ENCODE measurements around the gene UBXN1. TPM values are rescaled to one million over a fixed set of nuclear protein-coding genes. Genes with fewer than 3 reads are reported as not detected.
A peak's percentile ranks its signal among the peaks of the same experiment; 100 is the strongest.

UBXN1 gene, protein sequence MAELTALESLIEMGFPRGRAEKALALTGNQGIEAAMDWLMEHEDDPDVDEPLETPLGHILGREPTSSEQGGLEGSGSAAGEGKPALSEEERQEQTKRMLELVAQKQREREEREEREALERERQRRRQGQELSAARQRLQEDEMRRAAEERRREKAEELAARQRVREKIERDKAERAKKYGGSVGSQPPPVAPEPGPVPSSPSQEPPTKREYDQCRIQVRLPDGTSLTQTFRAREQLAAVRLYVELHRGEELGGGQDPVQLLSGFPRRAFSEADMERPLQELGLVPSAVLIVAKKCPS
- total RNA-seq = 100 to 1,000 TPM; 140 to 205 (median 162) TPM

DNA sequence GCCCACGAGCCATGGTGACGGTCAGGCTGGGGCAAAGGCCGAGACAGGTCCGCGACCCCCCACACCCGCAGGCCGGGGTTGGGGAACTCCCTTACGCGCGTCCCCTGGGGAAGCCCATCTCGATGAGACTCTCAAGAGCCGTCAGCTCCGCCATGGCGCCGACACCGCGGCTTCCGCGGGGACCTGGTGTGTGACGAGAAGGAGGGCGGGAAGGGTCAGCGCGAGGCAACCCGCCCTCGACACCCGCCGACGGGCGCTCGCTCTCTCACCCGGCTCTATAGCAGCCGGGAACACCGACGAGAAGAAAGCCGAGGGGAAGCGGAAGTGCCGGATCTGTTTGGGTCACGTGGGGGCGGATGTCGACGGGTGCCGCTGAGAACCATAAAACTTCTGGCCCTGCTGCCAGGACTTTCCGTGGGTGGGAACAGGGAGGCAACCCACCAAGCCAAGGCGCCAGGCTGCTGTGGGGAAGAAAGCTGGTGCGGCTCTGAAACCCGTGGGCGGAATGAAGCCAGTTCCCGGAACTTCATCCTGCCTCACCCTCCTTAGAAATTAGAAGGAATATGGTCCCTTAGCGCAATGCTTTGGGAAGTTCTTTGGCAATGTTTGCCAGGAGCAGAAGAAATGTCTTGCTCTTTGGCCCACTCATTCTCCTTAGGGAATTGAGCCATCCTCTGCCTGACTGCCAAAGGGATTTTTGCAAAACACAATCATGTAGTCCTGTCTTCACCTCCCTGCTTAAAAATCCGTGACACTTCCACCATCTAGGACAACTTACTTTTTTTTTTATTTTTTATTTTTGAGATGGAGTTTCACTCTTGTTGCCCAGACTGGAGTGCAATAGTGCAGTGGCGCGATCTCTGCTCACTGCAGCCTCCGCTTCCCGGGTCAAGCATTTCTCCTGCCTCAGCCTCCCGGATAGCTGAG is at the start of gene UBXN1:
UBXN1 (minus strand) TSS at position 304 of the 927 bp plus-strand sequence; CDS start at position 154, 150 bp downstream.
- Histone ChIP-seq H3K9me3 (no peaks in the 10 kb centered on the region), H3K36me3 (peaks cover 0 to 40% (median 0%) of the 10 kb centered on the region in 3 donors), H3K27me3 (no peaks in the 10 kb centered on the region), H3K4me3 (peak within 1 kb of the TSS; percentile 78 to 97 (median 93)), H3K27ac (peak within 1 kb of the TSS; percentile 60 to 93 (median 90)), H3K4me1 (peaks cover 0 to 53% (median 15%) of the 10 kb centered on the region in 4 donors)
- peak in 1 of 2 donors; percentile 53 for TF ChIP-seq POLR2A (IDR thresholded peaks at IDR 0.05)
- TF ChIP-seq, protein P1, sequence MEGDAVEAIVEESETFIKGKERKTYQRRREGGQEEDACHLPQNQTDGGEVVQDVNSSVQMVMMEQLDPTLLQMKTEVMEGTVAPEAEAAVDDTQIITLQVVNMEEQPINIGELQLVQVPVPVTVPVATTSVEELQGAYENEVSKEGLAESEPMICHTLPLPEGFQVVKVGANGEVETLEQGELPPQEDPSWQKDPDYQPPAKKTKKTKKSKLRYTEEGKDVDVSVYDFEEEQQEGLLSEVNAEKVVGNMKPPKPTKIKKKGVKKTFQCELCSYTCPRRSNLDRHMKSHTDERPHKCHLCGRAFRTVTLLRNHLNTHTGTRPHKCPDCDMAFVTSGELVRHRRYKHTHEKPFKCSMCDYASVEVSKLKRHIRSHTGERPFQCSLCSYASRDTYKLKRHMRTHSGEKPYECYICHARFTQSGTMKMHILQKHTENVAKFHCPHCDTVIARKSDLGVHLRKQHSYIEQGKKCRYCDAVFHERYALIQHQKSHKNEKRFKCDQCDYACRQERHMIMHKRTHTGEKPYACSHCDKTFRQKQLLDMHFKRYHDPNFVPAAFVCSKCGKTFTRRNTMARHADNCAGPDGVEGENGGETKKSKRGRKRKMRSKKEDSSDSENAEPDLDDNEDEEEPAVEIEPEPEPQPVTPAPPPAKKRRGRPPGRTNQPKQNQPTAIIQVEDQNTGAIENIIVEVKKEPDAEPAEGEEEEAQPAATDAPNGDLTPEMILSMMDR (IDR thresholded peaks at IDR 0.05) = peak in 1 of 5 experiments; percentile 38
- peak; percentile 67 to 95 for TF ChIP-seq EP300 (IDR thresholded peaks at IDR 0.05)
- 8 to 9% methylated on average over 31 to 33 of the region's 55 CpGs for WGBS, 2 donors
- DNase-seq (ENCODE audit: low spot score in 2 of 2) = peak; percentile 89 to 94

DNA sequence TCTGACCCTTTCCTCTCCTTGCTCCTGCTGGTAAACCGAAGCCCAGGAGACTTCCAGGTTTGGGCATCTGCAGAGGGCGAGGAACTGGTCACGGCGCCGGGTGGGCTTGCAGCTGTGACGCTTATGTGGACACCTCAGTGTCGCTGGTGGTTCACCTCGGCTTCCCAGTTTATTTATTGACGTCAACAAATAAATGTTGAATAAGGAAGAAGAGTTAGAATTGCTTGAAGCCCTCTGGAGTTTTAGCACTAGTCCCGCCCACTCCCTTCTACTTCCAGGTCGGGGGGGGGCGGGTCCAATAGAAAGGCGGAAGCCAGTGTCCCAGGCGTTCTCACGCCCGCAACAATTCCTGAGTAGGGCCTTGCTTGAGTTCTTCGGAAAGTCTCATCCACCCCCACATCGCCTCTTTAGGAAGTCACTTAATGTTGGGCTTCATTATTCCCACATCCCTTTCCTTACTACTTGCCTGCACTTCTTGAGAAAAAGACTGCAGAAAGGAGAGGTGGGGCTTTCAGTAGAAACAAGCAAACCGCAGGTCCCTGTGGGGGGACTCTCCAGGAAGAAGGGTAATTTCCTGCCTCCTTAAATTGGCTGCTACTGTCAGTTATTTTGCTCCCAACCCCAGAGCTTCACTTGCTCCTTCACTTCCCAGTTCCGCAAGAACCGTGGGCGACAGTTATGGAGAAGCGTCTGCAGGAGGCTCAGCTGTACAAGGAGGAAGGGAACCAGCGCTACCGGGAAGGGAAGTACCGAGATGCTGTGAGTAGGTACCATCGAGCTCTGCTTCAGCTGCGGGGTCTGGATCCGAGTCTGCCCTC is 49.5 kb upstream of the UBXN1 start, which contains the start of gene TTC9C:
TTC9C (plus strand) TSS at position 316 of the 818 bp plus-strand sequence; CDS start at position 679, 363 bp downstream.
- H3K4me1 ChIP-seq = peaks cover 0 to 70% (median 44%) of the 10 kb centered on the region in 4 donors
- peaks cover 0 to 22% (median 8%) of the 10 kb centered on the region in 3 donors for H3K36me3 ChIP-seq
- H3K9me3 ChIP-seq = no peaks in the 10 kb centered on the region
- no peaks in the 10 kb centered on the region for H3K27me3 ChIP-seq
- TF ChIP-seq POLR2A (IDR thresholded peaks at IDR 0.05) (peak; percentile 57 to 59), EP300 (IDR thresholded peaks at IDR 0.05) (peak in 1 of 2 donors; percentile 90)
- TF ChIP-seq, protein P1 (IDR thresholded peaks at IDR 0.05) = no peak
- 1% methylated on average over 29 of the region's 29 CpGs for WGBS, 2 donors
- H3K4me3 ChIP-seq = peak within 1 kb of the TSS; percentile 66 to 96 (median 90)
- DNase-seq (ENCODE audit: low spot score in 2 of 2) = peak; percentile 88 to 95
- peak within 1 kb of the TSS; percentile 77 to 97 (median 90) for H3K27ac ChIP-seq

DNA sequence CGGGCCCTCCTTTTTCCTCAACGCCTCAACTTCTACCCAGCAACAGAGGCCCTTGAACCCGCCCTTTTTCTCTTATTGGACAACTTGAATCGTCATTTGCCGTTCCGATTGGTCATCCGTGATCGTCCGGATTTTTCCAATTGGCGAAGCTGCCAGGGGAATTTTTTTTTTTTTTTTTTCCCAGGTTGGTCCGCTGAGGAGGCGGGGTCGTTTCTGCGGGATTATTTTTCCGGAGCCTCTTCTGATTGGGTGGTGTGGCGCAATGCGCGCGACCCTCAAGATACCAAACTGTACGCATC is 48.9 kb upstream of the UBXN1 start:
- TF ChIP-seq, protein P1 (IDR thresholded peaks at IDR 0.05) = no peak
- TF ChIP-seq EP300 (IDR thresholded peaks at IDR 0.05) (no peak), POLR2A (IDR thresholded peaks at IDR 0.05) (no peak)
- H3K27me3 ChIP-seq = no peaks in the 10 kb centered on the region
- peak overlapping the region; percentile 77 to 97 (median 90) for H3K27ac ChIP-seq
- WGBS, 2 donors = 0 to 1% methylated on average over 20 of the region's 20 CpGs
- no peaks in the 10 kb centered on the region for H3K9me3 ChIP-seq
- peaks cover 3 to 22% (median 13%) of the 10 kb centered on the region in 3 donors for H3K36me3 ChIP-seq
- peak; percentile 69 to 91 for DNase-seq (ENCODE audit: low spot score in 2 of 2)
- peaks cover 0 to 70% (median 47%) of the 10 kb centered on the region in 4 donors for H3K4me1 ChIP-seq
- H3K4me3 ChIP-seq = peak overlapping the region; percentile 66 to 96 (median 90)

DNA sequence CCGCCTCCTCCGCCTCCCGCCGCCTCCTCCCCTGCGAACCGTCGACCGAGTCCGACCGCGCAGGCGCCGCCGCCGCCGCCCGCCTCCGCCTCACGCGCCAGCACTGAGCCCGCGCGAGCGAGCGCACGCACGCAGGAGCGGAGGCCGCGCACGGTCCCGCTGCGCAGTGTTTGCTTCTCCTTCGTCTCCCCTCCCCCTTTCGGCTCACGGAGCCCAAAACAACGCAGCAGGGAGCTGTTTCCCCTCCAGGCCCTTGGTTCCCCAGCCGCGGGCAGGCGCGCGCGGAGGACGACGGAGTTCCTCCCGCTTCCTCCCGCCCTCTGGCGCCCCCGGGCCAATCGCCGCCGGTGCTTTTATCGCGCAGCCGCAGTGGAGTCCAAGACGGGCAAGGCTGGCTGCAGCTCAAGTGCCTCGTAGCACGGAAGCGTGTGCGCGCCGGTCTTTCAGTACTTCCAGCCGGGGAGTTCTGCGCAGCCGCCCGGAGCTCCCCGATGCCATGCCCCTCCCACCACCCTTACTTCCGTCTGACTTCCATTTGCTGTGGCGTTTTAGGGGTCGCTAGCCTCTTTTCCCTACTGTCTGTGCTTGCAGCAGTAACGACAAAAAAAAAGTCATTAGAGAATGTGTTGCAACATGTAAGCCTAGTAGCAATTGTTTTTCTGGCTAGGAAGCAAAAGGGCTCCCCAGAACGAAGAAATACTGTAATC is 48.4 kb upstream of the UBXN1 start, which contains the start of gene HNRNPUL2:
HNRNPUL2 (minus strand) TSS at position 293 of the 707 bp plus-strand sequence. CDS start 301 bp downstream, outside the sequence.
- peak; percentile 94 to 95 for DNase-seq (ENCODE audit: low spot score in 2 of 2)
- TF ChIP-seq EP300 (IDR thresholded peaks at IDR 0.05) (peak; percentile 46 to 97), POLR2A (IDR thresholded peaks at IDR 0.05) (peak; percentile 67 to 95)
- TF ChIP-seq, protein P1 (IDR thresholded peaks at IDR 0.05) = peak in 2 of 5 experiments; percentile 9 to 48
- H3K36me3 ChIP-seq = peaks cover 3 to 24% (median 18%) of the 10 kb centered on the region in 3 donors
- H3K4me1 ChIP-seq = peaks cover 0 to 66% (median 48%) of the 10 kb centered on the region in 4 donors
- H3K27ac ChIP-seq = peak within 1 kb of the TSS; percentile 77 to 97 (median 90)
- H3K9me3 ChIP-seq = no peaks in the 10 kb centered on the region
- WGBS, 2 donors = 0 to 1% methylated on average over 38 to 72 of the region's 72 CpGs
- H3K27me3 ChIP-seq = no peaks in the 10 kb centered on the region
- peak within 1 kb of the TSS; percentile 66 to 96 (median 90) for H3K4me3 ChIP-seq

Measured in tibial nerve (tissue), 4 donors.